Nephron progenitor cell (in vitro differentiated cells): Measurements from ENCODE around the gene KCNMA1.

Experiments used
- DNase-seq: peaks from one replicate; pipeline ENCODE4 v3.0.0; 2021
- H3K27ac Mint-ChIP-seq: 2 replicates; pipeline ENCODE4 v1.8.0; 2021; ENCODE audit warnings: mild to moderate bottlenecking, moderate library complexity, mixed read lengths
- H3K27me3 Mint-ChIP-seq: 2 replicates; pipeline ENCODE4 v1.8.0; 2021; ENCODE audit warnings: mild to moderate bottlenecking, low read depth, mixed read lengths; ENCODE audit not compliant: poor library complexity
- H3K36me3 Mint-ChIP-seq: 2 replicates; pipeline ENCODE4 v1.8.0; 2021; ENCODE audit warnings: low read depth, mixed read lengths
- H3K4me1 Mint-ChIP-seq: 2 replicates; pipeline ENCODE4 v1.8.0; 2021; ENCODE audit warnings: mixed read lengths
- H3K4me3 Mint-ChIP-seq: 2 replicates; pipeline ENCODE4 v1.8.0; 2021; ENCODE audit warnings: mild to moderate bottlenecking, moderate library complexity, mixed read lengths
- H3K9me3 Mint-ChIP-seq: 2 replicates; pipeline ENCODE4 v1.8.0; 2021; ENCODE audit warnings: mild to moderate bottlenecking, moderate library complexity, mixed read lengths
- TF ChIP-seq, protein P1 (sequence below): fragments of 200-600 bp; sonication (generic); IDR thresholded peaks from 2 replicates; pipeline ENCODE4 v1.5.0; 2021; ENCODE audit warnings: antibody characterized with exemption

Gene KCNMA1

GRCh38 chr10:77633376-77633775 is 4.2 kb downstream of the KCNMA1 start:
- H3K27ac Mint-ChIP-seq, result no peak overlapping the region
- peaks cover 59% of the 10 kb centered on the region for H3K27me3 Mint-ChIP-seq
- H3K4me3 Mint-ChIP-seq, result no peak overlapping the region

GRCh38 chr10:77631241-77631640 is 6.4 kb downstream of the KCNMA1 start:
- Mint-ChIP-seq H3K27me3 (peaks cover 42% of the 10 kb centered on the region), H3K36me3 (no peaks in the 10 kb centered on the region), H3K4me3 (no peak overlapping the region), H3K9me3 (no peaks in the 10 kb centered on the region), H3K4me1 (peaks cover 40% of the 10 kb centered on the region), H3K27ac (no peak overlapping the region)
- DNase-seq, result no peak
- TF ChIP-seq, protein P1, sequence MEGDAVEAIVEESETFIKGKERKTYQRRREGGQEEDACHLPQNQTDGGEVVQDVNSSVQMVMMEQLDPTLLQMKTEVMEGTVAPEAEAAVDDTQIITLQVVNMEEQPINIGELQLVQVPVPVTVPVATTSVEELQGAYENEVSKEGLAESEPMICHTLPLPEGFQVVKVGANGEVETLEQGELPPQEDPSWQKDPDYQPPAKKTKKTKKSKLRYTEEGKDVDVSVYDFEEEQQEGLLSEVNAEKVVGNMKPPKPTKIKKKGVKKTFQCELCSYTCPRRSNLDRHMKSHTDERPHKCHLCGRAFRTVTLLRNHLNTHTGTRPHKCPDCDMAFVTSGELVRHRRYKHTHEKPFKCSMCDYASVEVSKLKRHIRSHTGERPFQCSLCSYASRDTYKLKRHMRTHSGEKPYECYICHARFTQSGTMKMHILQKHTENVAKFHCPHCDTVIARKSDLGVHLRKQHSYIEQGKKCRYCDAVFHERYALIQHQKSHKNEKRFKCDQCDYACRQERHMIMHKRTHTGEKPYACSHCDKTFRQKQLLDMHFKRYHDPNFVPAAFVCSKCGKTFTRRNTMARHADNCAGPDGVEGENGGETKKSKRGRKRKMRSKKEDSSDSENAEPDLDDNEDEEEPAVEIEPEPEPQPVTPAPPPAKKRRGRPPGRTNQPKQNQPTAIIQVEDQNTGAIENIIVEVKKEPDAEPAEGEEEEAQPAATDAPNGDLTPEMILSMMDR, result no peak

More at GRCh38 chr10:77633376-77633775, 4.2 kb downstream of the KCNMA1 start:
- DNase-seq, result no peak
- Mint-ChIP-seq H3K4me1 (peaks cover 34% of the 10 kb centered on the region), H3K9me3 (no peaks in the 10 kb centered on the region), H3K36me3 (no peaks in the 10 kb centered on the region)
- TF ChIP-seq, protein P1, result no peak

- DNase-seq, result no peak
- TF ChIP-seq, protein P1, result no peak
- Mint-ChIP-seq H3K36me3 (no peaks in the 10 kb centered on the region), H3K4me3 (no peak overlapping the region), H3K27ac (no peak overlapping the region), H3K27me3 (peaks cover 34% of the 10 kb centered on the region), H3K4me1 (peaks cover 39% of the 10 kb centered on the region), H3K9me3 (no peaks in the 10 kb centered on the region)
These were observed 7.1 kb downstream of the KCNMA1 start for GRCh38 chr10:77630507-77630848.

GRCh38 chr10:77629775-77630506 is 7.7 kb downstream of the KCNMA1 start:
- Mint-ChIP-seq H3K4me1 (peaks cover 40% of the 10 kb centered on the region), H3K27ac (no peak overlapping the region), H3K4me3 (no peak overlapping the region), H3K9me3 (no peaks in the 10 kb centered on the region), H3K27me3 (peaks cover 29% of the 10 kb centered on the region), H3K36me3 (no peaks in the 10 kb centered on the region)
- TF ChIP-seq, protein P1, result no peak
- no peak for DNase-seq

DNA sequence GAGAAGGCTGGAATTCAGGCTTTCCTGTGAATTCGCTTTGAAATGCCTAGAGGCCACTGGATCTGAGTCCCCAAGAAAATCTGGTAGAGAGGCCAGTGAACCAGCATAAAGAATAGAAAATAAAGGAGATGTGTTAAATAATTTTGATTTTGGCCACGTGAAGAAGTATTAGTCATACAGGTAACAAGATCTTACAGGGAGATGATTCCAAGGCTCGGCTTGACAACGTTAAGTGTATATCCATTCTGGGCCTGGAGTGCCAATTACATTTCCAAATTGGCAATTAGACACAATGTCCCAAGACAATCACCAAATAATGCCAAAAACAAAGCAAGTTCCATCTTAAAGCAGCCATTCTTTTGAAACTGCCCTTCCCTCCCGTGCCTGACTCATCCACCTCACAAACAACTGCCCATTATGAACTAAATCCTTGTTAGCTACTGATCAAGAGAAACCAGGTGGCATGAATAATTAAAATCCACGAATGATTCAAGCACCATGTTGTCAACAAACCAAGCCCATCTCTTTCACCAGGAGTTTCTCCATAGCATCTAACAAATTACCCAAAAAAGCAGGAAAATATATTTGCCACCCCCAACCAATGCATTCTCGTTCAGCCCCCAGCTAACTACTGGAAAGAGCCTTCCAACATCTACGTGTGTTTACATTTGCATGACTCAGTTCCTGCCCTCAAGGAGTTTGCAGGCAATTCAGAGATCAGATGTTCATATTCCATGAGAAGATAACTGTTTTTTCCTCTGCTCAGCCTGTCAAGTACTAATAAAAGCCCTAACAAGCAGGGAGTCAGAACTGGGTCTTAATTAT is 8.5 kb downstream of the KCNMA1 start:
- no peaks in the 10 kb centered on the region for H3K9me3 Mint-ChIP-seq
- H3K27me3 Mint-ChIP-seq, result peaks cover 20% of the 10 kb centered on the region
- DNase-seq, result no peak
- TF ChIP-seq, protein P1, result no peak
- H3K4me1 Mint-ChIP-seq, result peaks cover 45% of the 10 kb centered on the region
- H3K27ac Mint-ChIP-seq, result no peak overlapping the region
- H3K36me3 Mint-ChIP-seq, result no peaks in the 10 kb centered on the region
- H3K4me3 Mint-ChIP-seq, result no peak overlapping the region
